T-helper 2 cell (primary cell): ENCODE results near the gene PRKG1.
"Not testable (repeated sequence)": the region's sequence is repeated elsewhere in the genome, so short reads cannot be mapped to it uniquely, and the experiment has no call there.

ENCODE experiments used
- DNase-seq, 5 experiments: peaks; one replicate each; pipeline versions ENCODE4 v3.0.0 to v3.0.0-alpha.2; 2012 to 2022

The PRKG1 gene

DNA sequence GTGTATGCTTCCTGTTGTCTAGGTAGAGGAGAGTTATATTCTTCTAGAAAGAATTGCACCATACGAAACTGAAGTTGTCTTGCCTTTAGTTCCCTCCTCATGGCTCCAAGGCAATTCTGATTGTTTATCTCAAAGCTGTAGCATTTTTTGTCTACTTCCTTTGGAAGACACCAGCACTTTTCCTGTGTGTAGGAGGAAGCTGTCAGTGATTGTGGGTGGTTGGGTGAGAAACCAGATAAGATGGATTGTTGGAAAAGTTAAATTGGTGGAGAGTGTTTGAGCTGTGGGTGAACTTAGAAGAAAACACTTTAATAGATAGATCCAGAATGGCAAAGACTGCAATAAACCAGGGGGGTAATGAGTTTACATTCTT is 637.2 kb downstream of the PRKG1 start:
- DNase-seq: no peak

DNA sequence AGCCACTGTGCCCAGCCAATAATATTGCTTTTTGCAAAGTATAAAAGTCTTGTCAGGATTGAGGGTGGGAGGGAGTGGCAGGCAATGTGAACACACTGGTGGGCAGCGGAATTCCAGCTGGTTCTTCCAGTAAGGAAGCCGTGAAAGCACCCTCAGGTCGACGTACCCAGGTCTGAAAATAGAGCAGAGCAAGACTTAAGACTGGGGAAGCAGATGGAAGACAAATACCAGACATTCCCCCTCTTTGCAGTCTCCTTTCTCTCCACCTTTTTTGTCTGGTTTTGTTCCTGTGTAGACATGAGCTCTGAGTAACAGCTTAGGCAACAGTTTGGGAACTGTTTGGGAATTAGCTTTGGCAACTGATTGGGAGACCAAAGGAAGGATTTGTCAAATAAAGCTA is 642.7 kb downstream of the PRKG1 start:
- DNase-seq: no peak

DNA sequence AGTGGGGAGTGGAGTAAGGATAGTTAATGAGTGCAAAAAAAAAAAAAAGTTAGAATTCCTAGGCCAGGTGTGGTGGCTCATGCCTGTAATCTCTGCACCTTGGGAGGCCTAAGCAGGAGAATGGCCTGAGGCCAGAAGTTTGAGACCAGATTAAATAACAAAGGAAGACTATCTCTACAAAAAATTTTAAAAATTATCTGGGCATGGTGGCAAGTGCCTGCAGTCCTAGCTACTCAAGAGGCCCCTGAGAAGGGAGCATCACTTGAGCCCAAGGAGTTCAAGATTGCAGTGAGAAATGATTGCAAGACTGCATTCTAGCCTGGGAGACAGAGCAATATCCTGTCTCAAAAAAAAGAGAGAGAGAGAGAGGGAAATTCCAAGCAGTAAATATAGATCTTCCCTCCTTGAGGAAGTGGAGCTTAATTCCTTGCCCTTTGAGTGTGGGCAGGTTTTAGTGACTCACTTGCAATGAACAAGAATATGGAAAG is 644.6 kb downstream of the PRKG1 start:
- DNase-seq: no peak

DNA sequence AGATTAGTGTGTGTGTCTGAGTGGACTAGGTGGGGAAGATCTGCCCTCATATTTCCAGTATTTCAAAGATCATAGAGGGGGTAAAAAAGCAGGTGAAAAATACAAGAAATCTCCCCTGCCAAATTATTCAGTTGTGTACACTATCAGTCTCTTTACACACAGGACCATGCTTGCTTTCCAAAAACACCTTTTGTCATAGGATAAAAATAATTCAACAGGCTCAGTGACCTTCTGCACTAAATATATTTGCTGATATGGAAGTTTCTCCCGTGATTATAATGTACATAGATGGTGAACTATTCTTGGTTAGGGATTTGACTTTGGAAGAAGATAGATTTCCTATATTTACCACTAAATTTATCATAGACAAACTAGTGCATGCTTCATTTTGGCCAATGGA is 649.8 kb downstream of the PRKG1 start:
- DNase-seq: no peak

DNA sequence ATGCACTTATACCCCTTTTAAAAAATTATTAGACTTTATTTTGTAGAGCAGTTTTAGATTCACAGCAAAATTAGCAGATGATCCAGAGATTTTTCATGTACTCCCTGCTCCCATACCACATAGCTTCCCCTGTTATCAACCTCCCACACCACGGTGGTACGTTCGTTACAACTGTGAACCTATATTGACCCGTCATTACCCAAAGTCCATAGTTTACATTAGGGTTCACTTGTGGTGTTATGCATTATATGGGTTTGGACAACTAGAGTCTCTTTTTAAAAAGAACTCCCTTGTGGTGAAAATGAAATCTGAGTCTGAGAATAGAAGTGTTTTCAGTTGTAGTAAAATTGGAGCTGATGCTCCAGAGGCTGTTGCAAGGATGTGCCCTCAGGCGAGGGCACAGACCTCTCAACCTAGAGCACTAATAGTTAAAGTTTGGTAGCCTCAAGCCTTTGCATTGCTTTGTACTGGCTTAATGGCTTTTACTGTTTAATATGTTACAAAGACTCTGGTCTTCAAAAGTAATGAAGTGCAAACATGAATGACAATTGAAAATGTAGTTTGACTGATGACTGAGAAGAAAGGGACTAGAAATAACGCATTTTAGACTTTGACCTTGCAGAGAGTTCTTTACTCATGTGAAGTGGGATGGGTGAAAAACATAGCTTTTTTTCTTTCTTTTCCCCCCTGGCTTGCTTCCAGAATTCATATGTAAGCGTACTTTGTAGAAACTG is 655.7 kb downstream of the PRKG1 start:
- DNase-seq: no peak

DNA sequence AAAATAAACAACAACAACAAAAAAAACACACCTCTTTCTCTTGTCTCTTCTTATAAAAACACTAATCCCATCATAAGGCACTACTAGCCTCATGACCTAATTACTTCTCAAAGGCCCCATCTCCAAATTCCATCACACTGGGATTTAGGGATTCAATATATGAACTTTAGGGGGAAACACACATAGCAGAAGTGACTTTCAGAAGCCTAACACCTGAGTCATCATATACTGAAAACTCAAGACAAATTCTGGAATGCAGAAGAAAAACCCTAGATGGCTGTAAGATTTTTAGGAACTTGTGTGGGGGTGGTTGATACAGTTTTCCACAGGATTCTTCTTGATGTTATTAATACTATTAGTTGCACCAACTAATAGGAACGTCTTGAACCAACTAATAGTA is 658.8 kb downstream of the PRKG1 start:
- no peak for DNase-seq

DNA sequence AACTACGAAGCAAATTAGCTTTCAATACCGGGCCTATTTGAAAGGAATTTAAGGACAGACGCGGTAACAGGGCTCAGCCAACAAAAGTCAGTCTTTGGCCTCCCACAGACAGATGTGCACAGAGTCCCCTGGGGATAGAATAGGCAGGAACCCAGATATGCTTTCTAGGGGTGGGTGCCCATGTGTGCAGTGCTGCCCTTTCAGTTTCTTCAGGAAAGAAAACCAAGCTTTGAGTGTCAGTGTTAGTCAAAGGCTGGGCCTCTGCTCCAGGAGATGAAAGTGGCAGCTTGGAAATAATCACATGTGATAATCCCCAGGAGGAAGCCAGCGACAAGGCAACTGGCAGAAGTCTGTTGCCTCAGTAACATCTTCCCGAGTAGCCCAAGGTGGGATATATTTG is 668.9 kb downstream of the PRKG1 start:
- no peak for DNase-seq

DNA sequence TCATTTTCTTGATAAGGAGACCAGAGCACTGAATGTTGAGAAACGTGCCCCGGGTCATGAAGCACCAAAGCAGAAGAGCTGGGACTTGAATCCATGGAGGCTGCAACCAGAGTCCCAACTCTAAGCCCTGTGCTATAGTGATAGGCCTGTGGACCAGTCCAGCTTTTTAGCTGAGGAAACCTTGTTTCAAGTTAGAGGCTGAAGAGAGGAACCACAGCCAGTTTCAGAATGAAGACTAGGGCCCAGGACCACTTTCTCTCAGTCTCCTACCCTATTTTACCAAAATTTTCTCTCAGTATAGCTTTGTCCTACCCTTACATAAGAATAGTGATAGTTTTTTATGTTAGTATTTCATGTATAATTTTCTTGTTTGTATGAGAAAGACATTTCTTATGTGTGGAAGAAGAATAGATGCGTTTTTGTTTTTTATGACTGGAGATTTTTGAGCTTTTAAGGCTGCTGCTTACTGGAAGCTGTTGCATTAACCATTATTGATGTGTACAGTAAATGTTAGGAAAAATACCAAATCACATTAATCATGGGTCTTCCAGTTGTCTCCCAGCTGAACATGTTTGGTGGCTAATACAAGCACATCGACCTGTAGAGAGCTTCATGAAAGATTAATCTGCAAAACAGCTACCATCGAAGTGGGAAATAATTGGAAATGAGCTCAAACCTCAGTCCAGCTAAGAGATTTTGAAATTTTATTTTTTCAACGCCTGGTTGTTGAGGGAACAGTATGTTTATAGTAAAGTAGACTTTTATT is 670.1 kb downstream of the PRKG1 start:
- DNase-seq: no peak

DNA sequence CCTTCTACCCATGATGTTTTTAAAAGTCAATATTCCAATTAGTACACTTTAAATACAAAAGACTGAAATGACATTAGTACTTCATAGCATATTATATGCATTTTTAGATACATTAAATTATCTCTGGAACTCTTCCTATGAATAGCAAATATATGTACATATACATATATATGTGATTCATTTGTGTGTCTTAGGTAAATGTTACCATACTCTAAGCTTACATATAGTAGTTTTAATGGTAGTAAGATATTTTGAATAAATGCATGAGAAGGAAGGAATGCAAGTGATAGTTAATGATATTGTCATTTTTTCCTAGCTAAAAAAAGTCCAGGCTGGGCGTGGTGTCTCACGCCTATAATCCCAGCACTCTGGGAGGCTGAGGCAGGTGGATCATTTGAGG is 671.1 kb downstream of the PRKG1 start:
- DNase-seq: no peak

DNA sequence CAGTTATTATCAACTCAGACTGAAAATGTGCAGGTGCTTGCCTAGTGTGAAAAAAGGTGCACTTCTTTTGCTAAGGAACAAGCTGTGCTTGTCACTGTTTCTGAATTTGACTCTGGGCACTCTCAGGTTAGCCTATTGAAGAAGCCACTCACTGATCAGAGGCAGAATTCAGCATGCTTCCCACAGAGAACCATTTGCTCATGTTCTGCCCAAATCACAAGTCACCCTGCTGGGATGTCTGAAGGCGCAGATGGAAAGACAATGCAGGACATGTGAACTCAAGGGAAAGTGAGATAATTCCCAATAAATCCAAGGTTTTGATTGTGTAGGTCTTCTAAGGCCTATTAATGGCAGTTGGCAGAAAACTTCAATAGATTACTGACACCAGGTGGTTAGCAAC is 672.9 kb downstream of the PRKG1 start:
- DNase-seq: no peak

DNA sequence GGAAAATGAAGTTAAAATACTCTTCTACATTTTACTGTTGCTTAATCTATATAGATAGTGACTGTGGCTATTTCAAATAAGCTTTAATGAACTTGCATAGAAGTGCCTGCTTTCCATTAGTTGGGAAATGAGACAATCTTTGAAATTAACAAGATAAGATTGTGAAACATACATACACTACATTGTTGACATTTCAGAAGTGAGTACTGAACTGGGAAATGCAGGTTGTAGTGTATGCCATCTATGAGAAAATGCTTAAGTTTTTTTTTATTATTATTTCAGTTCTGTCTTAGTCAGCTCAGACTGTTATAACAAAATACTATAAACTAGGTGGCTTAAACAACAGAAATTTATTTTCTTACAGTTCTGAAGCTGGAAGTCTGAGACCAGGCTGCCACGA is 674.7 kb downstream of the PRKG1 start:
- DNase-seq: no peak

DNA sequence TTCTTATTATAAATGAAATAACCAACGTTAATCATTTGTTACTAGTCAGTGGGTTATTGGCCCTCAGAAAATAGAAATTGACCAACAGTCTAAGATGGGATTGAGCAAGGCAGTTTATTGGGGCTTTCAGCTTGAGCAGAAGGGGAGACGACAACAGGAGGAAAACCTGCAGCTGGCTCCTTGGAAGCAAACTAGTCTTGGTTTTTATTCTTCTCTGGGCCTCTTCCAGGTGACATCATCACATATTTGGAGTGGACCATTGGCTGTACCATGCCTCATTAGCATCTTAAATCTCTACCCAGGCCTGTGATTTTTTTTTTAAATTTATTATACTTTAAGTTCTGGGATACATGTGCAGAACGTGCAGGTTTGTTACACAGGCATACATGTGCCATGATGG is 684.1 kb downstream of the PRKG1 start:
- DNase-seq: no peak

DNA sequence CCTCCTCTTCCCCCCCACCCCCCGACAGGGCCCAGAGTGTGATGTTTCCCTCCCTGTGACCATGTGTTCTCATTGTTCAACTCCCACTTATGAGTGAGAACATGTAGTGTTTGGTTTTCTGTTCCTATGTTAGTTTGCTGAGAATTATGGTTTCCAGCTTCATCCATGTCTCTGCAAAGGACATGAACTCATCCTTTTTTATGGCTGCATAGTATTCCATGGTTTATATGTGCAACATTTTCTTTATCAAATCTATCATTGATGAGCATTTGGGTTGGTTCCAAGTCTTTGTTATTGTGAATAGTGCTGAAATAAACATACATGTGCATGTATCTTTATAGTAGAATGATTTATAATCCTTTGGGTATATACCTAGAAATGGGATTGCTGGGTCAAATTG is 684.6 kb downstream of the PRKG1 start:
- not testable (repeated sequence) for DNase-seq

DNA sequence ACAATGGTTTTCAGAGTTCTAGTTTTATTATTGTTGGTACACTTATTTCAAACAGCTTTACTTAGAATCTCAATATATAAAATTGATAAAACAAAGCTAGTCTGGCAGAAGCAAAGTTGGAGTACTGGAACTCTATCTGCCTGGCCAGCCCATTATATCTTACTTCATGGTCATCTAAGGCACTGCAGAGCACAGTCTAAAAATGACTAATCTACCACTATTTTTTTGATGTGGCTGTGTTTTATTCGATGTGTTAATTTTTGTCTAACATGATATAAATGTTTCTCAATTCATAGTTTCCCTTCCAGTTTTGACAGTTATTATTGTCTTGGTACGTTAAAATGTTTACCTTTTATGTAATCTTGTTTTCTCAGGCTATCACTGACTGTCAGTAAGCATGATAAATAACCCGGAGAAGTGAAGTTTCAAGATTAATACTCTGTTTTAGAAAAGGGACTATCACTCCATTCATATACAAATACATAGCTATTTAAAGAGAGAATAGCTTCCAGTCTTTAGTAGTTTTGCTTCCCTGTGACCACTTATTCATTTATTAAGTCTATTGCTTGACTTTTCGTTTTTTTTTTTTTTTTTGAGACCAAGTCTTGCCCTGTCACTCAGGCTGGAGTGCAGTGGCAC is 685.7 kb downstream of the PRKG1 start:
- DNase-seq: no peak

DNA sequence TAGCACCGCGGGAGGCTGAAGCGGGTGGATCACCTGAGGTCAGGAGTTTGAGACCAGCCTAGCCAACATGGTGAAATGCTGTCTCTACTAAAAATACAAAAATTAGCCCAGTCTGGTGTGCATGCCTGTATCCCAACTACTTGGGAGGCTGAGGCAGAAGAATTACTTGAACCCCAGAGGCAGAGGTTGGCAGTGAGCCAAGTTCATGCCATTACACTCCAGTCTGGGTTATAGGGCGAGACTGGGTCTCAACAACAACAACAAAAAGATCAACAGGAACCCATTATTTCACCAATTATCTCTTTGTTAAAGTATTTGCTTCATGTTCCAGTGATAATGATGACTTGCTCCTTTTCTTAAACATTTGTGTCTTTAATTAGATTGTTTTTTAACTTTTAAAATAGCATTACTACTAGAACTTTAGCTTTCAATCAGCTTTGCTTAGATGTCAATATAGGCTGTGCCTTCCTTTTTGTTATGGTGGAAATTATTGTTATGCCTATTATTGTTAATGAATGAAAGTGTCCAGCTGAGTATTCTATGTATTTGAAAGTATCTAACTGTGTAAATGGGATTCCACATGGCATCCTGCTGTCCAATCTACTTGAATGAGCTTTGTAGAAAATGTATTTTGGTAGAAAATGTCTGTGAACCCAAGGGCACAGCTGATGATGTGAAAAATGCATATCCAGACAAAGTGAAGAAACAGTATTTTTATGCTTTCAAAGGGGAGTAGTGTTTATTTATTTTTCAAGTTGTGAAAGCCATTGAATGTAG is 686.8 kb downstream of the PRKG1 start:
- no peak for DNase-seq

DNA sequence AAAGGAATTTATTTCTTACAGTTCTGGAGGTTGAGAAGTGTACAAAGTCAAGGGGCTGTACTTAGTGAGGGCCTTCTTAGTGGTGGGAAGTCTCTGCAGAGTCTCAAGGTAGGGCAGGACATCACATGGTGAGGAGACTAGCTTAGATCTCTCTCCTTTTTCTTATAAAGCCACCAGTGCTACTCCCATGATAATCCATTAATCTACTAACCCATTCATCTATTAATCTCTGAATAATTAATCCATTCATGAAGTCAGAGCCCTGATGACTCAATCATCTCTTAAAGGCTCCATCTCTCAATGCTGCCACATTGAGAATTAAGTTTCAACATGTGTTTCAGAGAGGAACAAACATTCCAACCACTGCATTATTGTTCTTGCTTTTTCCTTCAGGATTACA is 689.5 kb downstream of the PRKG1 start:
- no peak for DNase-seq

DNA sequence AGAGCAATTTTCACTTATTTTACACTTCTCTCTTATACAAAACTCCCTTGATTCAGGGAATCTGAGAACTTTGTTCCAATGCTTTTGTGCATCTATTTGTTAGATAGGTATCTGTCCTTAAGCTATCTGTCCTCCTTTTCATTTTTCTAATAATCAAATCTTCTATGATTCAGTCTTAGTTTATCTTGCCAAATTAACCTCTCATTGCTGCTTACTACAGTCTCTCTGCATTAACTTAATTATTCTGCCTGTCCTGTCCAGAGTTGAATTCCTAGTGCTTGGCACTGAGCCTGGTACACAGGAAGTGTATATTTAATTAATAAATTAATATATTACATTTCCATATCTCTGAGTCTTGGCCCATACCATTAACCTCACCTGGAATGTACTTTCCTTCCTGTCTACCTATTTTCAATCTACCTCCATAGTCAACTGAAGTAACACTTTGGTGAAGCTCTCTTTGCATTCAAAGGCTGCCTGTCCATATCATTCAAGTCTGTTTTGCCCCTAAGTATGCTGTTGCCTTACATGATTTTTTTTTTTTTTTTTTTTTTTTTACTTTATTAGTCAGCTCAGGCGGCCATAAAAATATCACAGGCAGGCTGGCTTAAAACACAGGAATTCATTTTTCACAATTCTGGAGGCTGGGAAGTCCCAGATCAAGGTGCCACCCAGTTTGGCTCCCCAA is 691.1 kb downstream of the PRKG1 start:
- no peak for DNase-seq

DNA sequence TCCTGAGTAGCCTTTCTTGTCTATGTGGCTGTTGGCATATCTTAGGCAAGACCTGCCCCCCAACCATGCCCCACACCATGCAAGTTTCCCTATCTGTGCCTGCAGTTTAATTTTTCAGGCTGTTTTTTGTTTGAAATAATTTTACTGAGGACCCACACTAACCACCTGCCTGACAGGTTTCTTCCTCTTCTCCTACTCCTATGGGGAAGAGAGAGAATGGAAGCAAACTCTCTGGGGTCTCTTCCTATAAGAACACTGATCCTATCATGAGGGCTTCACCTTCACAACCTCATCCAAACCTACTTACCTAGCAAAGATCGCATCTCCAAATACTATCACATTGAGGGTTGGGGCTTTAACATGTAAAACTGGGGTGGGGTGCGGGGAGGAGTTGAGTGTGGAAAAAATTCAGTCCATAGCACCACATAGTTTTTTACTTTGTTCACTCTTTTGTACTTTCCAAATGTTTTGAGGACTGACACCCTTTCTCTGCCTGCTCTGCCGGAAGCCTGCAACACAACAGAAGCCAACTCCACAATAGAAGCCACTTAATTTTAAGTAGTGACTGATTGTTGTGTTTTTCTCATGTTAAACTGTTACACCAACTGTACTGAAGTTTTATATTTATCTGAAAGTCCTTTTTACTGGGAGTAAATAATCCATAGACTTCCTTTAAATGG is 692.3 kb downstream of the PRKG1 start:
- no peak for DNase-seq

DNA sequence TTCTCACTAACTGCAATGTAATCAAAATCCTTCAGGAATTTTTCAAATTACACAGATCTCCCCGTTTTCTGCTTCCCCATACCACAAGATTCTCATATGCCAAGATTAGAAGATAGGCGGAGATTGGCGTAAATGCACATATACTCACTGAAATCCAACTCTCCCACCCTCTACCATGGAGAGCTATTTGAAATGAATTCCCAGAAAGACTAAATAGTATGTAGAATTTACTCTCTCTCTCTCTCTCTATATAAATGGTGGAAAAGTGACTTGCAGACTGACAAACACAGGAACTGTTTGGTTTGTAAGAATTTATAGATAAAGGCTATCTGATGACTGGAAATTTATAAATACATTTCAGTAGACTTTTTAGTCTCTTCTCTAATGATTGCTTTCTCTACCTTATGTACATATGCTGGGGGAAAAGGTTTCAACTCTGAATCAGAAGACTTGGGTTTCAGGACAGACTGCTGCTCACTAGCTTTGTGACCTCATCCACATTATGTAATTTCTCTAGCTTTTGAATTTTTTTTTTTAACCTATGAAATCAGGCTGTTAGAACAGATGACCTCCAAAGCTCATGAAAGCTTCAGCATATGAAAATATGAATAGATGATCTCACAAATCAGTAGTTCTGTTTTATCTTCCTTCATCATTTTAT is 692.9 kb downstream of the PRKG1 start:
- DNase-seq: no peak

DNA sequence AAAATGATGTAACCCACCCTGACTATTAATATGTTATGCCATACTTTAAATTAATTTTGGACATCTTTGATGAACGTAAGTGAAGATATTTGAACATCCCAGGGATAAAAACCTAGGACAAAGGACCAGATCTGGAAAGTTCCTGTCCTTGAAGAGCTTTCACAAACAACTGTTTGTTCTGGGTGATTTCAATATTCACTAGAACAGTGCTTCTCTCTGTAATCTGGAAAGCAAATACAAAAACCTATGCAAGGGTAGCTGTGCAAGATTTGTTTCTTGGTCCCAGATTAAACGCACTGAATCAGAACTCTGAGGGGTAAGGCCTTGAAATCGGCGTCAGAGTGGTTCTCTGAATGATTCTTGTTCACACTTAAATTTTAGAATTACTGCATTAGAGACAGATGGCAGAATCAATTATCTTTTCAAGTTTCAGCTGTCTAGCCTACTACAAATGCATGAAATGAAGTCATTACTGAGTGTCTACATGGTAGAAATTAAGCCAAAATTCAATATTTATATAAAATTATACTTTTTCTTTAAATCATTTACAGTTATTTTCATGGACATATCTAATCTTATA is 694.7 kb downstream of the PRKG1 start:
- no peak for DNase-seq

DNA sequence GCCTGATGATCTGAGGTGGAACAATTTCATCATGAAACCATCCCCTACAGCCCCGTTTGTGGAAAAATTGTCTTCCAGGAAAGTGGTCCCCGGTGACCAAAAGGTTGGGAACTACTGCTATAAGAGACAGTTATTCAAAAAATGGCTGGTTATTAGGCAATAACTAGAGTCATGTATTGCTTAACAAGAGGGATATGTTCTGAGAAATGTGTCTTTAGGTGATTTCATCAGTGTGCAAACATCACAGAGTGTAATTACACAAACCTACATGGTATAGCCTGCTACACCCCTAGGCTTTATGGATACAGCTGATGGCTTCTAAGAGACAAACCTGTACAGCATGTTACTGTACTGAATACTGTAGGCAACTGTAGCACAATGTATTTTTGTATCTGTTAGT is 696.4 kb downstream of the PRKG1 start:
- DNase-seq: no peak
